HG02973 (cell line): ENCODE results near the gene ULK2.

ENCODE experiments used
- ATAC-seq: cut with Tn5 transposase; IDR thresholded peaks from one replicate; pipeline ENCODE4 v1.9.1; 2021; ENCODE audit warnings: moderate library complexity; ENCODE audit not compliant: unreplicated experiment

Gene ULK2

DNA sequence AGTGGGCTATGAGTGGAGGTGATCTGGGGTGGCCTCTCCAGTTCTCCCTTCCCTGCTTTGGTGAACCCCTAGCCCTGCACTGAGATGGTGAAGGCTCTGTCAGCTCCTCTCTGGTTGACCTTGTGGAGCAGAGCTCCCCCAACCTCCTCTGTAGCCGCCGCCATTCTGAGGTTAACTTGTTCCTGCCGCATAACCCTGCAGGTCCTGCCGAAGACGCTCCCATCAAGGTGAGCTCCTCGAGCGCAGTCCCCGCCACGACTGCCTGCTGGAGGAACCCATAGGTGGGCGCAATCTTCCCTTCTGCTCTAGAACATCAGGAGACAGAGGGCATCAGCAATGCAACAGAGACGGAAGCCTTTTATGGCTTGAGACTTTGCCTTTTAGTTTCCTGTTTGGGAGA lies 136.1 kb downstream of the ULK2 start:
- ATAC-seq, result no peak

DNA sequence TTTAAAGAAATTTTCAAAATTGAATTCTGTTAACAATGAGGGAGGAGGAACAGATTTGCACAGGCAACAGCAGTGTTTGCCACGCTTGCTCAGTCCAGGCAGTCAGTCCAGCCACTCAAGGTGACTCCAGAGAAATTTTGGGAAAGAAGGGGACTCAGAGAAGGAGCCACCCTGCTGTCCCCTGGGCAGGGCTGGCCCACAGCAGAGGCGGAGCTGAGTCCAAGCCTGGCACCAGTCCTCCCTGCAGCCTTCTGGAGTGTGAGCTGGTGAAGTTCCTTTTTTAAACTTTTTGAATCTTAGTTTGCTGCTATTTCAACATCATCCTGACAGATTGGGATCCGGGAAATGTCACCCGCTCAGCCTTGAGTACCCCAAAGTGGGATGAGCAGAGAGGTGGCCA lies 136.9 kb downstream of the ULK2 start:
- ATAC-seq, result no peak

DNA sequence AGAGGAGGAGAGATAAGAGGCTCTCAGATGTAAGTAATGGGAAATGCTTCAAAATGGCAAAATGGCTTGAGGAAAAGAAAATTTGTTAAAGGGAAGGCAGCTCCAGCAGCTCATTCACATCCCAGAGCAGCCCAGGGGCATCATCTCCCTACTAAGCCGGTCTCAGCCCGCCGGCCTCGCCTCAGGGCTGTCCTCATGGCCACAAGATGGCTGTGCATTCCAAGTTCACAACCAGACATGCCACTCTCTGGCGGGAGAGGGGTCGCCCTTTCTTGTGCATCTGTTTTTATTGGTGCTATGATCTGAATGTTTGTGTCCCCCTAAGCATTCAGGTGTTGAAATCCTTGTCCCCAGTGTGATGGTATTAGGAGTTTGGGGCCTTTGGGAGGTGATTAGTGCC lies 137.8 kb downstream of the ULK2 start:
- ATAC-seq, result no peak

DNA sequence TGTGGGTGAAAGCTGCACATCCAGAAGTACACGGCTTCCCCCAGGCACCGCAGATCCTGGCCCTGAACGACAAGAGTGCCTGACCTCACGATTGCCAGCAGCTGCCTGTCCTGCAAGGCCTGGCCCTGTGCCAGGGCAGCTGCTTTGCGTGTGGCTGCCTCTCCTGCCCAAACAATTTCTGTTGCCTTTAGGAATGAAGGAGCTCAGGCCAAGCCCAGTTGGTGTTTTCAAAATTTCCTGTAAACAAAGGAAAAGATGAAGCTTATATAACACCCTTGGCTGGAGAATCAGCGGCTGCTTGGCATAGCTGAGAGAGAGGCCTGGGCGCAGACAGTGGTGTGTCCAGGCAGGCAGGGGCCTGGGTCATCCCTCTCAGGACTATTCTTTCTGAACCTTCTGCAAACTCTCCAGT lies 139.6 kb downstream of the ULK2 start:
- ATAC-seq, result no peak

DNA sequence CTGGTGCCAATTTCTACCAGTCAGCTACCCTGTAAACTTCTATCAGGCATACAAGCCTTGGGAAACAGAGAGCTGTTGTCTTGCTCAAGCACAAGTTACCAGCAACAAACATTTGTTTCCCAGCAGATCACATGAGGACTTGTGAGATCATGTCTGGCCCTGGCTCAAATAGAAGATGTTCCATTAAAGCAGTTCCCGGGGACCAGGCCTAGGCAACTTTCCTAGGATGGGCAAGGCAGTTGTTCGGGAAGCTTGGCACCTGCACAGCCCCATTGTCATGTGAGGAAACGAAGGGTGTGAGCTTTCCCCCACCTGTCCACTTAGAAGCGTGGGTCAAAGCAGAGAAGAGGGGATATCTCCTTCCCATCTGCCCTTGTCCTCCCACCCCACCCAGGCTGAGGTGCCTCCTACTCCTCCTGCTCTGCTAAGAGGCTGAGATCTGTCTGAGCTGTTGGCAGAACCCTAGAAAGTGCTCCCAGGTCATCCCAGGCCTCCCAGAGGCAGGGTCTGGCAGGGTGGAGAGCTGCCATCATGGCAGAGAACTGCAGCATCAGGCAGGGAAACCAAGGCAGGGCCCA lies 140.1 kb downstream of the ULK2 start:
- ATAC-seq, result no peak

DNA sequence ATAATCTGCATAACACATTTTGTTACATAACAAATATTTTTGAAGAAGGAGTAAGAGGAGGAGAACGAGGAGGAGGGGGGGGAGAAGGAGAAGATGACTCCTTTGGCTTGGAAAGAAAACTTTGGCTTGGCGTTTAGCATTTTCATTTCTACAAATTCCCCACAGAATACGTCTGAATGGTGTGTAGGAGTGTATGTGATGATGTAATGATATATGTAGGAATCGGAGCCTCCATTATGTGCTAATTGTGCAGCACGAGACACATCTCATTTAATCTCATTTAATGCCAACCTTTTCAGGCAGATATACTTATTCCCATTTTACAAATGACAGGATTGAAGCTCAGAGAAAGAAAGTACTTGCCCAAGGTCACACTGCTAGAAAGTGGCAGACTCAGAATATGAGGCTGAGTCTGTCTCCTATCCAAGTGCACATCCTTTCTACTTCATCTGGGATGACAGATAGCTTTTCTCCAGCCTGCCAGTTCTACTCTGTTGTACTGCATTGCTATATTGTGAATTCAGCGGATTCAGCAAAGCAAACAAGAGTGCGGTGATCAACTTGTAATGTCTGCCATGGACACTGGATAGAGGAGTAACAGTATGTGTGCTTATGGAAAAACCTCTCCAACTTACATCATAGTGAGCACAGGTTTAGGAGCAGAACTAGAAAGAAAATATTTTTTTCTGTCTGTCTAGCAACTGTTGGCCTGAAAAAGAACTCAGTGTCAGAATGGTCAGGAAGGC lies 140.9 kb downstream of the ULK2 start:
- ATAC-seq, result no peak

DNA sequence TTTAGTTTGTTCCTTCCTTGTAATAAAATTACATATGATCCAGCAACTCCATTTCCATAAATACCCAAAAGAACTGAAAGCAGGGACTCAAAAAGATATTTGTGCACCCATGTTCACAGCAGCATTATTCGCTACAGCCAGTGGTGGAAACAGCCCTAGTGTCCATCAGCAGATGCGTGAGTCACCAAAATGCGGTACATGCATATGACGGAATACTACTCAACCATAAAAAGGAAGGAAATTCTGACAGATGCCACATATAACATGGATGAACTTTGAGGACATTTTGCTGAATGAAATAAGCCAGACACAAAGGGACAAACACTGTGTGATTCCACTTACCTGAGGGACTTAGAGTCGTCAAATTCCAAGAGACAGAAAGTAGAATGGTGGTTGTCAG lies 142.2 kb downstream of the ULK2 start:
- ATAC-seq, result no peak

DNA sequence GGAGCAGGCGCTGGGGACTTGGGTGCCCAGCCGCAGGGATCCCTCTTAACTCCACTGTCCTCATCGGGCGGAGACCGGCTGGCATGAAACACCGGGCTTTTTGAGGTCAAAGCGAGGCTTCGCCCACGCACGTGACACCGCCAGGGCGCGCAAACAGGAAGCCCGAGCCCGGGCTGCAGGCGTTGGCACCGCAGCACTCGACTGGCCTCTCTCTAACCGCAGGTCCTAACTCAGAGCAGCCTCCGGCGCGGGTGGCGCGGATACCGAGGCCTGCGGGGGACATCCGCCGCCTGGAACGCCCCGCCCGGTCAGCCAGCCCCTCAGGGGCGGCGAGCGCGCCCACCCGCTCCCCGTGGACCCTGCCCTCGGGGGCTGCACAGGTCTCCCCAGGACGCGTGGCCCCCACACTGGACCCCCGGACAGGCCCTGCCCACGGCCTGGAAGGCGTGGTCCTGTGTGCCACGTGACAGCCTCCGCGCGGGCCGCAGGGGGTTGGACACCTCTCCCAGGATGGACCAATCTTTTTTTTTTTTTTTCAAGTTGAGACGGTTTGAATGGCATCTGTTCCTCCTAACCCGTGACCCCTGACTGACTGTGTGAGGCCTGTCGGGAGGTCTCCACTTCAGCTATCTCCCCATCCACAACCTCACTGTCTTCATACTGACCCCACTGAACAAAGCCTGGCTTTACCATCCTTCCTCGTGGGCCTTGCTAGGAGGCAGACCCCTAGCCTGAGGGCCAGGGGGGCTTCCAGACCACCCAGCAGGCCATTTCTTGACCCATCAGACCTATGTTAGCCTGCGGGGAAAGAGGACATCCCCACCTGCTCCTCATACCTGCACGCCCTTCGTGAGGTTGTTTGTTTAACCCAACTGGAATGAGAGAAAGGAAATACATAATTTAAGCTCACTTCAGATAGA lies 143.0 kb downstream of the ULK2 start:
- ATAC-seq, result no peak

DNA sequence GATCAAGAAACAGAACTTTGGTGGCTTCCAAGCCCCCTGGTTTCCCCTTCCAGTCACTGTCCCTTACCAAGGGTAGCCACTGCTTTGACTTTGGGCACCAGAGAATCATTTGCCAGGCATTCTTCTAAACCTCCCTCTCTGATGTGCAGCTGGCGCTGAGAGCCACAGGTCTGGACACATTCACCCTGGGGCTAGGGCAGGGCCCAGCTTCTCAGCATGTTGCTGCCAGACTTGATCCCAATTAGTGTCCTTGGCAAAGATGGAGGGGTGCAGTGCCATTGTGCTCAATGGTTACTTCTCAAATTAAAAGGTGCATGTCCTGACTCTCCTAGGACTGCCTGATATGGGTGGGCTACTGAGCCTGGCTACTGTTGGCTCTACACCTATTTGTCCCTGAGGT lies 143.8 kb downstream of the ULK2 start:
- no peak for ATAC-seq
